GM12872 (cell line): ENCODE data around the gene EIF4A2.

Experiments used
- CTCF ChIP-seq: IDR thresholded peaks from 3 replicates; pipeline ENCODE4 v1.5.1; 2011; ENCODE audit warnings: low read depth, mild to moderate bottlenecking, low read length, moderate library complexity; ENCODE audit not compliant: insufficient read depth

Gene EIF4A2

GRCh38 chr3:186772701-186773417 lies 10.5 kb upstream of the EIF4A2 start:
- TF ChIP-seq CTCF, result no peak

- no peak for TF ChIP-seq CTCF
Measured at GRCh38 chr3:186775999-186776398, 7.4 kb upstream of the EIF4A2 start.

GRCh38 chr3:186779204-186779603 lies 4.2 kb upstream of the EIF4A2 start:
- TF ChIP-seq CTCF, result no peak

DNA sequence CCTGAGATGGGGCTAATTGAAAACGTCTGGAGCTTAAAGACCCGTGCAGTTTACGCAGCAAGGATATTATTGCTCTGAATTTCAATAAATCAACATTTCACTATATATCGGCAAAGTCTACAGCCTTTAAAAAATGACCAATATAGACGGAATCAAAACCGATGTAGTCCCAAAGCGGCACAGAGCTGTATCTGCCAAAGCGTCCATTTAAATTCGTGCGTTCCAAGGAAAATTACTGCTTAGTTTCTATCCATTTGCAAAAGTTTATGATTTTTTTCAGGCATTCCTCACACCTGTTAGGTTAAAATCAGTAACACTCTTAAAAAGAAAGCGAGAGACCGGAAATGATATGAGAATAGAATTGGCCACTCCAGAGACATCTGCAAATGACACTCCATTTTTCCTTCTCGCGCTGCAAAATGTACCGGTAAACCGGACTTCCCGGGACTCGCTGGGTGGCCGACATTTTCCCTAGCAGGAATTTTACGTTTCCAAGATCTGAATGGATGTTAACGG lies 777 bp upstream of the EIF4A2 start:
- no peak for TF ChIP-seq CTCF

DNA sequence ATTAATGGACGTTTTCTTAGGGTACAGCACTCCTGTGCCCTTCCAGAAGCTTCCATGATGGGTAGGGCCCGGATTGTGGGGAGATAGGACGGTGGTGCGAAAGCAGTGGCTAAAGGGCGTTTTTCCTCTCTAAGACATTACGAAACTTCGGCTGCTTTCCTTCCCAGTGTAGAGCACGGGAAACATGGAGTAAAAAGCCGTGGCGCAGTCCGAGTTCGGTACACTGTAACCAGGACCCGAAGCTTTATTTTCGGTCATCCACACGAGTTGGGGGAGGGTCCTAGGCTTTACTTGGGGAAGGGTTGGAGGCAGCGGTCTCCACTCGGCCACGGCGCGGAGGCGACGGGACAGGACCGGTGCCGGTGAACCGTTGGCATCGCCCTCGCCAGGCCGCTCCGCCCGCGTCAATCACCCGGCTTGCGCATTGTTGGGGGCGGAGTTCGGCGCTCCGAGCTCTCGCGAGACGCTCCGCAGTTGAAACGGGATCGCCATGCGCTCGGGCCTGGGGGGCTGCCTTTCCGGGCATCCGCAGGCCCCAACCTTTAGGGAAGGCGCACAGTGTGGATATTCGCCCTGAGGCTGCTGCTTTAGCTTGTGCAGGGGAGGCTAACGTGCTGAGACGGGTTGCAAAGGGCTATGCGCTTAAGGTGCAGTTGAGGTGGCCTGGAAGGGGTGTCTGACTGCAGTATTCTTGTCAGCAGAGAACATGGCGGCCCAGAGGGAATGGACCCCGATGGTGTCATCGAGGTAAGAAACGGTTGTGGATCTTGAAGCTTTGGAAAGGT lies 546 bp downstream of the EIF4A2 start:
- no peak for TF ChIP-seq CTCF

DNA sequence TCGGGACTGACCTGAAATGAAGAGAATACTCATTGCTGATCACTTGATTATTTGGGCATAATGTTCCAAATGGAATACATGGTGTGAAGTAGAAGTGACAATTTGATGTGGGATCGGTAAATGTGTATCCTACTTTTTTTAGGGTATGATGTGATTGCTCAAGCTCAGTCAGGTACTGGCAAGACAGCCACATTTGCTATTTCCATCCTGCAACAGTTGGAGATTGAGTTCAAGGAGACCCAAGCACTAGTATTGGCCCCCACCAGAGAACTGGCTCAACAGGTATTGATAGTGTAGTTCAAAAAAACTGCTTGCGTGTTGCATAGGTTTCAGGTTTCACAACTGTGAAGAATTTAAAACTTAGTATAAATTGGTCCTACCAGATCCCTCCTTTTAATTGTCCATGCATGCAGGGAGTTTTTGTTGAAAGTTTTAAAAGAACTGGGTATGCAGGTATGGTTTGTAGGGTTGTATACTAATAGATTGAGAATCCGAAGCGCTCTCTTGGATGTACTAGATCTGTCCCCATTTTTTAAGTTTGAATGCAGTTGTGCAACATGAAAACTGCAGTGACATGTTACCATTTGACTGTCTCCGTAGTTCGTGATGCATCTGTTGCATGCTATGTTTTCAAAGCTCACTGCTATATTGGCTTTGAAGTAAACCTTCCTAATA lies 1.6 kb downstream of the EIF4A2 start:
- TF ChIP-seq CTCF, result no peak

DNA sequence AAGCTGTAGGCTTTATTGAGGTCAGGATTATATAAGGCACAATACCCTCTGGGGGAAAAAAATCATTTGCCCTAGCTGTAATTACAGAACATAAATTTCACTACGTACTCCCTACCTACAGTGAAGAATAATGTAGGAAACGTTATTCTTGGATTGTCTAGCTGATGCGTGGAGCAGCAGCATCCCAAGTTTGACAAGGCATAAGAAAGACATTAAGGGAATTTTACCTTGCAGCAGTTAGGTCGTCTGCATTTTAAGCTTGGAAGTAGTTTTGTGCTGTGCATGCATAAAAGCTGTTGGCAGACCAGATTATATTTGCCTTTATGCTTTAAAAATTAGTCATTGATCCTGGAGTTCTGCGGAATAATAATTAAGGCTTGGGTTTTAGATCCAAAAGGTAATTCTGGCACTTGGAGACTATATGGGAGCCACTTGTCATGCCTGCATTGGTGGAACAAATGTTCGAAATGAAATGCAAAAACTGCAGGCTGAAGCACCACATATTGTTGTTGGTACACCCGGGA lies 2.2 kb downstream of the EIF4A2 start:
- no peak for TF ChIP-seq CTCF
